D721Med (cell line): ENCODE data around the gene HMGXB3.

ENCODE experiments used
- DNase-seq: peaks from one replicate; pipeline ENCODE4 v3.0.0; 2011; ENCODE audit warnings: low spot score; ENCODE audit not compliant: insufficient read length
- FAIRE-seq: peaks from 2 replicates; lab custom pipeline; 2011; peaks lifted over from hg19 to GRCh38; lab: Jason Lieb, UNC
- CTCF ChIP-seq: IDR thresholded peaks from 2 replicates; pipeline ENCODE4 v1.5.1; 2012; ENCODE audit warnings: mild to moderate bottlenecking, control low read depth; ENCODE audit not compliant: insufficient read depth; ENCODE audit errors: missing control alignments

HMGXB3 gene

GRCh38 chr5:149999866-150000255, 678 bp upstream of the HMGXB3 start:
- FAIRE-seq (no peak), DNase-seq (no peak)
- TF ChIP-seq CTCF = no peak

- no peak for TF ChIP-seq CTCF
- no peak for DNase-seq
- no peak for FAIRE-seq
Observed at GRCh38 chr5:150000990-150001659, 586 bp downstream of the HMGXB3 start.

GRCh38 chr5:150001660-150002486, 1.3 kb downstream of the HMGXB3 start:
- FAIRE-seq = no peak
- no peak for DNase-seq
- peak; percentile 20 for TF ChIP-seq CTCF

GRCh38 chr5:150006318-150006717, 5.8 kb downstream of the HMGXB3 start:
- FAIRE-seq (no peak), DNase-seq (no peak)
- no peak for TF ChIP-seq CTCF

- no peak for DNase-seq
Observed at GRCh38 chr5:150007050-150007449, 6.5 kb downstream of the HMGXB3 start.

GRCh38 chr5:150009671-150010387, 9.3 kb downstream of the HMGXB3 start:
- DNase-seq (no peak), FAIRE-seq (no peak)
- no peak for TF ChIP-seq CTCF

More at GRCh38 chr5:150007050-150007449, 6.5 kb downstream of the HMGXB3 start:
- no peak for TF ChIP-seq CTCF
- FAIRE-seq = no peak
